MM.1S (cell line): ENCODE measurements around the gene ZNF474.
A peak's percentile ranks its signal among the peaks of the same experiment; 100 is the strongest.

ENCODE experiments used
- DNase-seq: peaks from one replicate; pipeline ENCODE4 v3.0.0-alpha.2; 2015
- H2AFZ ChIP-seq: fragments of 300-600 bp; sonication (generic); 2 replicates; pipeline ENCODE4 v1.6.0; 2016; ENCODE audit warnings: antibody characterized with exemption, low read length
- H3F3A ChIP-seq: fragments of 300-600 bp; sonication (generic); 2 replicates; pipeline ENCODE4 v1.6.1; 2016; ENCODE audit warnings: mild to moderate bottlenecking, antibody characterized with exemption, low read length, moderate library complexity, mixed read lengths; ENCODE audit not compliant: insufficient read depth
- H3K27ac ChIP-seq: fragments of 300-600 bp; sonication (generic); 2 replicates; pipeline ENCODE4 v1.5.1; 2016; ENCODE audit warnings: mild to moderate bottlenecking, low read length
- H3K27me3 ChIP-seq: fragments of 300-600 bp; sonication (generic); replicated peaks from 2 replicates; pipeline ENCODE4 v1.6.0; 2016; ENCODE audit warnings: low read length; ENCODE audit not compliant: insufficient read depth
- H3K36me3 ChIP-seq: fragments of 300-600 bp; sonication (generic); replicated peaks from 2 replicates; pipeline ENCODE4 v1.6.1; 2016; ENCODE audit warnings: mild to moderate bottlenecking, low read length, mixed read lengths; ENCODE audit not compliant: insufficient read depth
- H3K4me1 ChIP-seq: fragments of 300-600 bp; sonication (generic); 2 replicates; pipeline ENCODE4 v1.6.1; 2016; ENCODE audit warnings: low read length, mixed read lengths
- H3K4me2 ChIP-seq: fragments of 300-600 bp; sonication (generic); 2 replicates; pipeline ENCODE4 v1.6.0; 2016; ENCODE audit warnings: low read depth, low read length
- H3K4me3 ChIP-seq: fragments of 300-600 bp; sonication (generic); 2 replicates; pipeline ENCODE4 v1.5.1; 2016; ENCODE audit warnings: low read length, mixed read lengths
- H3K79me2 ChIP-seq: fragments of 300-600 bp; sonication (generic); 2 replicates; pipeline ENCODE4 v1.6.1; 2016; ENCODE audit warnings: mixed run types, low read length, mixed read lengths
- H3K9ac ChIP-seq: fragments of 300-600 bp; sonication (generic); 2 replicates; pipeline ENCODE4 v1.6.1; 2016; ENCODE audit warnings: low read length, mixed read lengths
- H3K9me2 ChIP-seq: fragments of 300-600 bp; sonication (generic); replicated peaks from 2 replicates; pipeline ENCODE4 v1.6.1; 2016; ENCODE audit warnings: mild to moderate bottlenecking, low read length, mixed read lengths; ENCODE audit not compliant: insufficient read depth
- H3K9me3 ChIP-seq: fragments of 300-600 bp; sonication (generic); replicated peaks from 2 replicates; pipeline ENCODE4 v1.6.1; 2016; ENCODE audit warnings: mild to moderate bottlenecking, low read length, mixed read lengths; ENCODE audit not compliant: insufficient read depth
- H4K20me1 ChIP-seq: fragments of 300-600 bp; sonication (generic); 2 replicates; pipeline ENCODE4 v1.6.1; 2016; ENCODE audit warnings: mild to moderate bottlenecking, low read length, moderate library complexity, mixed read lengths; ENCODE audit not compliant: insufficient read depth
- EZH2 ChIP-seq: fragments of 300-600 bp; sonication (generic); optimal IDR thresholded peaks from 2 replicates; pipeline ENCODE3; 2017; ENCODE audit warnings: low read depth, mild to moderate bottlenecking, antibody characterized with exemption, low read length, mixed read lengths
- EZH2phosphoT487 ChIP-seq: fragments of 300-600 bp; sonication (generic); IDR thresholded peaks from 2 replicates; pipeline ENCODE4 v1.6.1; 2018; ENCODE audit warnings: antibody characterized with exemption, low read length
- TF ChIP-seq, protein P1 (sequence below): fragments of 300-600 bp; sonication (generic); IDR thresholded peaks from 2 replicates; pipeline ENCODE4 v1.5.1; 2016; ENCODE audit warnings: antibody characterized with exemption, low read length, mixed read lengths

Gene ZNF474

DNA sequence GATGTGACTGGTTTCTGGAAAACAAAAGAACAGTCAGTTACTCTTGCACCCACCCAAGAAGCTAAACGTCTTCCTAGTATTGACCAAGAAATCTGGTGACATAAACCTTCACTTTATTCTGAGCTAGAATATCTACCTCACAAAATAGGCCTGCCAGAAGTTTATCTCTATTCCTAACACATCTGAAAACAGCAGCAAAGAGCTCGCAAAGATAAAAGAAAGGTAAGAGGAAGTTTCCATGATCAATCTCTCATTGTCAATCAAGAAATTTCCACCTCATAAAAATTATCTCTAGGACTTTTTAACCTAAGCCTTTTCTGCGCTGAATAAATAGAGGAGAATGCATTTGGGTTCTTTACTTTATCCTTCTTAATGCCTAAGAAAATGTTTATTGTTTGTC lies 17.3 kb upstream of the ZNF474 start:
- Histone ChIP-seq H3K9ac (no peak overlapping the region), H4K20me1 (no peaks in the 10 kb centered on the region), H3K27me3 (no peaks in the 10 kb centered on the region), H3F3A (no peaks in the 10 kb centered on the region), H3K27ac (no peak overlapping the region), H3K36me3 (no peaks in the 10 kb centered on the region), H3K4me1 (0 out of 2 replicates have a peak, but pooled peaks cover 7% of the 10 kb centered on the region), H2AFZ (no peak overlapping the region), H3K9me3 (no peaks in the 10 kb centered on the region), H3K79me2 (no peaks in the 10 kb centered on the region), H3K9me2 (no peaks in the 10 kb centered on the region), H3K4me3 (no peak overlapping the region), H3K4me2 (no peak overlapping the region)
- TF ChIP-seq, protein P1, sequence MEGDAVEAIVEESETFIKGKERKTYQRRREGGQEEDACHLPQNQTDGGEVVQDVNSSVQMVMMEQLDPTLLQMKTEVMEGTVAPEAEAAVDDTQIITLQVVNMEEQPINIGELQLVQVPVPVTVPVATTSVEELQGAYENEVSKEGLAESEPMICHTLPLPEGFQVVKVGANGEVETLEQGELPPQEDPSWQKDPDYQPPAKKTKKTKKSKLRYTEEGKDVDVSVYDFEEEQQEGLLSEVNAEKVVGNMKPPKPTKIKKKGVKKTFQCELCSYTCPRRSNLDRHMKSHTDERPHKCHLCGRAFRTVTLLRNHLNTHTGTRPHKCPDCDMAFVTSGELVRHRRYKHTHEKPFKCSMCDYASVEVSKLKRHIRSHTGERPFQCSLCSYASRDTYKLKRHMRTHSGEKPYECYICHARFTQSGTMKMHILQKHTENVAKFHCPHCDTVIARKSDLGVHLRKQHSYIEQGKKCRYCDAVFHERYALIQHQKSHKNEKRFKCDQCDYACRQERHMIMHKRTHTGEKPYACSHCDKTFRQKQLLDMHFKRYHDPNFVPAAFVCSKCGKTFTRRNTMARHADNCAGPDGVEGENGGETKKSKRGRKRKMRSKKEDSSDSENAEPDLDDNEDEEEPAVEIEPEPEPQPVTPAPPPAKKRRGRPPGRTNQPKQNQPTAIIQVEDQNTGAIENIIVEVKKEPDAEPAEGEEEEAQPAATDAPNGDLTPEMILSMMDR, result no peak
- TF ChIP-seq EZH2phosphoT487, result no peak
- TF ChIP-seq EZH2, result no peak
- DNase-seq, result no peak

DNA sequence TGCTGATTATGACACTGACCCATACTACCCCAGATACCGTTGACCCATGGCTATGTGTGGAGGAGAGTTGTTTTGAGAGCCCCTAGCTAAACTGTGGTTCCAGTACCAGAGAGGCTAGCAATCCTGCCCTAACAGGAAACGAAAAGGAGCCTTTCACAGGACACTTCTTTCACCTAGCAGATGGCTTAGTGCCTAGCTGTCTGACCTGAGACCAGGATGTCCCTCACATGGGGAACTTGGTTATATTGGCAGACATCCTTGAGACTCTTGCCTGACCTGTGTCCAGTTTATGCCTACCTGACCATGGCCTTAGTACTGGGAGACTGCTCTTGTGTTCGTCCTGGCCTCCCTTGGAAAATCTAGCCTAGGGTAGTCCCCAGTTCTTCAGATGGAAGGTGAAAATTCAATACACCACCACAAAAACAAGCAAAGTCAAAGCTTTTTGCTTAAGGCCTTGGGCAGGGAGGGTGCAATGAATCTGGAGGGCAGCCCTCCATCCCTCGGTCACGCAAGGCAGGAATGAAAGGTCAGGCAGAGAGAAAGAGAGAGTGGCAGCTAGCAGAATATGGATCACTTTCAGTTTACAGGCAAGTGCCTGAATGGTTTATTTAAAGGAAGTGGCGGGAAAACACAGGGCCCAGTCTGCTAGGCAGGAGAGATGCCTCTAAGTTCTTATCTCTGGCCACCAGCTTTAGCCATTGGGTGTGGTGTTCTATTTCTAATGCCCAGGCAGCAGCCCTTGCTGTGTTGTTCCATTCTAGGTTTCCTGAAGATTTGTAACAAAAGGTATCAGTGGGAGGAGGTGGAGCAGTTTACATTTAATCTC lies 16.4 kb upstream of the ZNF474 start:
- Histone ChIP-seq H3K9ac (no peak overlapping the region), H3F3A (no peaks in the 10 kb centered on the region), H4K20me1 (no peaks in the 10 kb centered on the region), H3K36me3 (no peaks in the 10 kb centered on the region), H3K27ac (no peak overlapping the region), H2AFZ (no peak overlapping the region), H3K4me1 (0 out of 2 replicates have a peak, but pooled peaks cover 7% of the 10 kb centered on the region), H3K9me3 (no peaks in the 10 kb centered on the region), H3K4me2 (no peak overlapping the region), H3K9me2 (no peaks in the 10 kb centered on the region), H3K4me3 (no peak overlapping the region), H3K79me2 (no peaks in the 10 kb centered on the region), H3K27me3 (no peaks in the 10 kb centered on the region)
- DNase-seq, result peak; percentile 20
- TF ChIP-seq, protein P1, result no peak
- TF ChIP-seq EZH2 (no peak), EZH2phosphoT487 (no peak)

DNA sequence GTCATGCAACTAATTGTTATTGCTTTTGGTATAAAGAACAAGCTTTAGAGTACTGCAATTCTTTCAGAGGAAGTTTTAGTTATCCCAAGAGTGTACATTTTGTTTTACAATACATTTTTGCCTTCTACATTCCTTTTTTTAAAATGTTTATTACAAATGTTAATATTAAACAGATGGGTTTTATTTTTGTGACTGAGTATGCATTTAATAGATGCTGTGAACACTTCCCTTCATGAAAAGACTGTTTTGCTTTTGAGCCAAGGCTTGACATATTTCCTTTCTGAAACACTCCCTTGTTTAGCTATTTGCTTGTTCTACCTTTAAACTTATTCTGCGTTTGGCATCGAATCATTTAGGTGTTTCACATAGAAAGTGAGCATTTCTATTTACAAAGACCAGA lies 14.8 kb upstream of the ZNF474 start:
- H2AFZ ChIP-seq, result no peak overlapping the region
- H3K9me3 ChIP-seq, result no peaks in the 10 kb centered on the region
- no peaks in the 10 kb centered on the region for H3K79me2 ChIP-seq
- DNase-seq, result no peak
- no peaks in the 10 kb centered on the region for H3K9me2 ChIP-seq
- no peak overlapping the region for H3K9ac ChIP-seq
- no peaks in the 10 kb centered on the region for H3K27me3 ChIP-seq
- H3K4me3 ChIP-seq, result no peak overlapping the region
- no peaks in the 10 kb centered on the region for H3F3A ChIP-seq
- H3K4me1 ChIP-seq, result 0 out of 2 replicates have a peak, but pooled peaks cover 7% of the 10 kb centered on the region
- no peaks in the 10 kb centered on the region for H4K20me1 ChIP-seq
- no peak overlapping the region for H3K27ac ChIP-seq
- TF ChIP-seq, protein P1, result no peak
- TF ChIP-seq EZH2phosphoT487 (no peak), EZH2 (no peak)
- no peaks in the 10 kb centered on the region for H3K36me3 ChIP-seq
- no peak overlapping the region for H3K4me2 ChIP-seq
